Prostate gland (tissue), 2 donors: ENCODE results near the gene PES1.

Source experiments
- POLR2A ChIP-seq: fragments of 450-650 bp; IDR thresholded peaks from one replicate; pipeline ENCODE4 v1.6.1; 2016; ENCODE audit warnings: antibody characterized with exemption, mild to moderate bottlenecking
- TF ChIP-seq, protein P1 (sequence below), 4 experiments: fragments of 200-600 bp in 2 of 4; fragments of 450-650 bp in 2 of 4; sonication (generic) in 2 of 4; IDR thresholded peaks; 1 replicate in 3 of 4; 2 replicates in 1 of 4; pipeline ENCODE4 v1.5.1; 2016 to 2019; ENCODE audit warnings: antibody characterized with exemption in 4 of 4, mild to moderate bottlenecking in 2 of 4, moderate library complexity in 2 of 4

DNA sequence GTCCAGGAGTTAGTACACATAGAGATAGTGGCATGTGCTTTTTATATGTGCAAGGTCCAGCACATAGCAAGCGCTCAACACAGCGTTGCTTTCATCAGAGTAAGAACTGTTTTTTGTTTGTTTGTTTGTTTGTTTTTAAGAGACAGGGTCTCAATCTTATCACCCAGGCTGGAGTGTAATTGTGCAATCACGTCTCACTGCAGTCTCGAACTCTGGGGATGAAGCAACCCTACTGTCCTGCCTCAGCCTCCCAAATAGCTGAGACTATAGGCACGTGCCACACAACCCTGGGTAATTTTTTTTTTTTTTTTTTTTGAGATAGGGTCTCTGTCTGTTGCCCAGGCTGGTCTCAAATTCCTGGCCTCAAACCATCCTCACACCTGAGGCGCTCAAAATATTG, 26.1 kb upstream of the PES1 start:
- no peak for TF ChIP-seq POLR2A
- TF ChIP-seq, protein P1, sequence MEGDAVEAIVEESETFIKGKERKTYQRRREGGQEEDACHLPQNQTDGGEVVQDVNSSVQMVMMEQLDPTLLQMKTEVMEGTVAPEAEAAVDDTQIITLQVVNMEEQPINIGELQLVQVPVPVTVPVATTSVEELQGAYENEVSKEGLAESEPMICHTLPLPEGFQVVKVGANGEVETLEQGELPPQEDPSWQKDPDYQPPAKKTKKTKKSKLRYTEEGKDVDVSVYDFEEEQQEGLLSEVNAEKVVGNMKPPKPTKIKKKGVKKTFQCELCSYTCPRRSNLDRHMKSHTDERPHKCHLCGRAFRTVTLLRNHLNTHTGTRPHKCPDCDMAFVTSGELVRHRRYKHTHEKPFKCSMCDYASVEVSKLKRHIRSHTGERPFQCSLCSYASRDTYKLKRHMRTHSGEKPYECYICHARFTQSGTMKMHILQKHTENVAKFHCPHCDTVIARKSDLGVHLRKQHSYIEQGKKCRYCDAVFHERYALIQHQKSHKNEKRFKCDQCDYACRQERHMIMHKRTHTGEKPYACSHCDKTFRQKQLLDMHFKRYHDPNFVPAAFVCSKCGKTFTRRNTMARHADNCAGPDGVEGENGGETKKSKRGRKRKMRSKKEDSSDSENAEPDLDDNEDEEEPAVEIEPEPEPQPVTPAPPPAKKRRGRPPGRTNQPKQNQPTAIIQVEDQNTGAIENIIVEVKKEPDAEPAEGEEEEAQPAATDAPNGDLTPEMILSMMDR (IDR thresholded peaks at IDR 0.05), result no peak
